ENCODE results near the gene SBSN. TPM values are rescaled to one million over a fixed set of nuclear protein-coding genes. Genes with fewer than 3 reads are reported as not detected.

The SBSN gene
- total and polyA plus RNA-seq, 10 of the 15 experiments (the other 5 are each of a cell fraction or from before 2014, with no cell fraction given), result 0.09 TPM; not detected in 9

GRCh38 chr19:35559781-35560180 is 31.7 kb upstream of the SBSN start (continued):
- TF ChIP-seq REST (IDR thresholded peaks at IDR 0.05; ENCODE audit: low read depth, low read length), result no peak
- TF ChIP-seq RUNX3 (IDR thresholded peaks at IDR 0.05; ENCODE audit: low read length), result no peak
- TF ChIP-seq NR2C2 (IDR thresholded peaks at IDR 0.05; ENCODE audit: borderline replicate concordance, control insufficient read depth, insufficient read length, low read depth), result no peak
- TF ChIP-seq ATF7 (IDR thresholded peaks at IDR 0.05; ENCODE audit: low read depth), result no peak

DNA sequence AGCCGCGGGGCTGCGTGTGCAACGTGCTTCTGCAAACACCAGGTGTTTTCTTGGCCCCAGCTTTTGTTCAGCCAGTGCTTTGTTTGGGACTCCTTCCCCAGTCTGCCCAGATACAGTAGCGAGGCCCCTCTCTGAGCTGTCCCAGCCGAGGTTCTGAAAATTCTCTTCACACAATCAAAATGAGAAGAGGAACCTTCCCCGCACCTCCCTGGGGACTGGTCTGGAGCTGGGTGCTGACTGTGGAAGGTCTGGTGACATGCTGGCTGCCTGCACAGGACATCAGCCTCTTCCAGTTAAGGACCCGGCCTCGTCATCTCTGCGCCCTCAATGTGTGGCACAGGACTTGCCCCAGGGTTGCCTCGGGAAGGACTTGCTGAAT is 31.2 kb upstream of the SBSN start:
- Histone ChIP-seq H3K4me3 (no peak overlapping the region), H3K79me2 (ENCODE audit: control insufficient read depth, insufficient read depth, low read length) (no peaks in the 10 kb centered on the region), H2AFZ (ENCODE audit: control insufficient read depth, low read depth, low read length) (no peak overlapping the region), H3K4me2 (ENCODE audit: control insufficient read depth, insufficient read depth) (peak overlapping the region; percentile 90), H3K9me3 (replicated peaks; ENCODE audit: control insufficient read depth, insufficient read depth, low read length) (no peaks in the 10 kb centered on the region; the same call in 2 of the 3 replicates), H3K36me3 (ENCODE audit: control insufficient read depth in 2 of 2, insufficient read depth in 2 of 2, low read length in 1 of 2) (no peaks in the 10 kb centered on the region; a peak in 1 of 4 replicates), H3K4me1 (ENCODE audit: control insufficient read depth, insufficient read depth, low read length) (peaks cover 30% of the 10 kb centered on the region), H3K27me3 (replicated peaks in 1 of 2; ENCODE audit: control insufficient read depth in 2 of 2, insufficient read depth in 2 of 2, low read length in 1 of 2) (no peaks in the 10 kb centered on the region; a peak in 2 of 4 replicates), H3K27ac (ENCODE audit: control insufficient read depth, insufficient read depth) (no peak overlapping the region), H4K20me1 (ENCODE audit: control insufficient read depth, insufficient read depth) (no peaks in the 10 kb centered on the region), H3K9ac (ENCODE audit: control insufficient read depth, insufficient read depth, low read length) (no peak overlapping the region)
- in situ Hi-C loops (cut with MboI), result no loop called here
- WGBS (ENCODE audit: insufficient coverage, insufficient replicate concordance, low lambda C conversion rate, missing lambda C conversion rate), result 1% methylated on average over 11 of the region's 11 CpGs
- ChIA-PET SMC1A (ENCODE audit: uncharacterized antibody, unreplicated experiment) (interaction anchor here (1.1 kb wide), 1 partner anchor 45 kb away, joined by 3 read pairs; no protein-coding TSS in a partner anchor), RAD21 (ENCODE audit: unreplicated experiment) (interaction anchor here (0.6 to 0.7 kb wide), 2 partner anchors 35 to 51 kb away, joined by 3 read pairs; no protein-coding TSS in a partner anchor), CTCF (interaction anchor here (1.2 to 2.6 kb wide), 2 partner anchors 10 to 64 kb away, joined by 4 to 17 read pairs; no protein-coding TSS in a partner anchor), POLR2A (interaction anchor here (0.6 to 1.0 kb wide), 2 partner anchors 89 to 347 kb away, joined by 3 read pairs; partner anchors contain the start of gene COX6B1)
- intact Hi-C loops (cut with micrococcal nuclease; ENCODE audit: unreplicated experiment), result no loop called here
- peak; percentile 46 for DNase-seq (ENCODE audit: low read depth, low spot score)
- peak; percentile 44 for FAIRE-seq
- BruUV-seq (replicated peaks), result no TSS peak
- ATAC-seq, result peak; percentile 87
- TF ChIP-seq BHLHE40 (IDR thresholded peaks at IDR 0.05; ENCODE audit: borderline replicate concordance in 1 of 2, low read depth in 2 of 2, low read length in 1 of 2) (peak; percentile 29 to 51; a peak in 2 of 4 replicates), NFYA (IDR thresholded peaks at IDR 0.05; ENCODE audit: borderline replicate concordance, low read depth, low read length) (no peak), SP1 (IDR thresholded peaks at IDR 0.05; ENCODE audit: low read depth, low read length) (no peak), DPF2 (IDR thresholded peaks at IDR 0.05) (0 out of 2 replicates have a peak, but pooled peaks have one; percentile 11), NBN (IDR thresholded peaks at IDR 0.05) (peak; percentile 39; the same call in 1 of the 2 replicates), FOXM1 (IDR thresholded peaks at IDR 0.05; ENCODE audit: low read depth, low read length) (no peak), MXI1 (IDR thresholded peaks at IDR 0.05; ENCODE audit: low read depth, low read length) (peak; percentile 72), ZNF274 (IDR thresholded peaks at IDR 0.05; ENCODE audit: insufficient read depth, insufficient read length) (no peak), MEF2B (IDR thresholded peaks at IDR 0.05; ENCODE audit: partially characterized antibody, poor library complexity, severe bottlenecking) (peak; percentile 94), HDAC2 (IDR thresholded peaks at IDR 0.05) (no peak), ZSCAN29 (IDR thresholded peaks at IDR 0.05) (no peak), MYC (IDR thresholded peaks at IDR 0.05; ENCODE audit: insufficient read depth, insufficient read length, insufficient replicate concordance, low read length, severe bottlenecking) (no peak), SREBF1 (IDR thresholded peaks at IDR 0.05; ENCODE audit: low read length) (no peak), ZBTB33 (IDR thresholded peaks at IDR 0.05) (no peak), CREB1 (IDR thresholded peaks at IDR 0.05; ENCODE audit: low read depth) (0 out of 2 replicates have a peak, but pooled peaks have one; percentile 24), RBBP5 (conservative IDR thresholded peaks at IDR 0.05) (no peak)

Measured in GM12878 (cell line).